Bladder microvascular endothelial cell (primary cell): ENCODE results near the gene LANCL3. TPM values are rescaled to one million over a fixed set of nuclear protein-coding genes. Genes with fewer than 3 reads are reported as not detected.

Experiments used
- total RNA-seq: library from RNA; depleted of rRNA; stranded (reverse); fragments of >200 nt; gene quantifications from 2 replicates; pipeline ENCODE4 v1.2.3, GENCODE V29; 2014

The LANCL3 gene
- total RNA-seq, result 0.16 and 0.25 TPM in 2 replicates

DNA sequence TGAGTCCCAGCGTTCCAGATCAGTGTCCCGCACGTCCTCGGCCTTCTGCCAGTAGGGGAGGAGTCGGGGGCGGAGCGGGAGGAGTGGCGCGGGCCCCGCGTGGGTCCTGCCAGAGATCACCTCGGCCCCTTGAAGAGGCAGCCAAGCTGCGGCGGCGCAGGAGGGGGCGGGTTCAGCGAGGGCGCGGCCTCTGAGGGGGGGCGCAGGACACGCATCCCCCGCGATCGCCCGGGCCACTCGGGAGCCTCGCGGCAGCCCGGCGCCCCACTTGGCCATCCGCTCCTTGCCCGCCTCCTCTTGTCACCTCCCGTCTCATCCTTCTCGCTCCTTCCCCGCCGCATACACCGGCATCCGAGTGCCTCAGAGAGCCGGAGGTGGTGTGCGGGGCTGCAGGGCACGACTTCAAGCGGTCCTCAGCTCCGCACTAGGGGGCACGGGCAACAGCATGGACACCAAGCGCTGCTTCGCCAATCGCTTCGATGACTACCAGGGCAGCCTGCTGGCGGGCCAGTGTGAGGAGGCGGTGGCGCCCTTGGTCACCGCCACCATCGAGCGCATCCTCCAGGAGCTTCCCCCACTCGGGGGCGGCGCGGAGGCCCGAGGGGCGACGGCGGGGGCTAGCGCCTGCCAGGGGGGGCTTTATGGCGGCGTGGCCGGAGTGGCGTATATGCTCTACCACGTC is at the start of gene LANCL3:
Gene LANCL3, plus strand, starts transcription at position 236 of the 682 bp plus-strand sequence. Its CDS starts 210 bp downstream, at position 446.

DNA sequence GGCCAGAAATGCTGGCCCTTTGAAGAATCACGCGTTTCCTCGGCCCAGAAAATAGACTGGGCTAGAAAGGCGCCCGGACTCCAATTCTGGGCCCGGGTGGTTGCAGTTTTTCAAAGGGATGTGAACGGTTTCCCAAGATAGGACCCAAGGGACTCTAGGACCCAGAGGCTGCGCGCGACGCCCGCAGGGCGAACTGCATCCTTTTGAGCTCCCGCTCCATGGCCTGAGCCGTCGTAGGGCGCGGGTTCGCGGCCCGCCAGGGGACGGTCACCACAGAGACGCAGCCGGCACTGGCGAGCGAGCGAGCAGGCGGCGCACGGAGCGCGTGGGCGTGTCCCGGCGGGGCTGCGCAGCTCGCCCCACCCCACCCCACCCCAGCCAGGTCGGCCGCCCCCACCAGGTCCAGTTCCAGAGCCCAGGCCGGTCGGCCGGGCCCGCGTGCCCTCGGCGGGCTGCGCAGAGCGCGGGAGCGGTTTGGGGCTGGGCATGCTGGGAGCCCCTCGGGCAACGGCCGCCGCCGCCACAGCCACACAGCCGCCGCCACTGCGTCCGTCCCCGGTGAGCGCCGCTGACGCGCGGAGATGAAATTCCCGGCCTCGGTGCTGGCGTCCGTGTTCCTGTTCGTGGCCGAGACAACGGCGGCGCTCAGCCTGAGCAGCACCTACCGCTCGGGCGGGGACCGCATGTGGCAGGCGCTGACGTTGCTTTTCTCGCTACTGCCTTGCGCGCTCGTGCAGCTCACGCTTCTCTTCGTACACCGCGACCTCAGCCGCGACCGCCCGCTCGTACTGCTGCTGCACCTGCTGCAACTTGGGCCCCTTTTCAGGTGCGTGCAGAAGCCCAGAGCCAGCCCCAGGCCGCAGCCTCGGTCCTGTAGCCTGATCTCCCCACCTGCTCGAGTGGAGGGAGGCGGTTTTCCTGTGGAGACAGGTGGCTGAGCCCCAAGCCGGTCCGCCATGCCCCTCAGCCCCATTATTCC is 114.2 kb downstream of the LANCL3 start, which contains the start of gene XK:
Gene XK, plus strand, starts transcription at position 411 of the 979 bp plus-strand sequence. Its CDS starts 171 bp downstream, at position 582.

Other genes with a start within 250 kb of the LANCL3 start
- gene PRRG1, start 222.3 kb upstream of the LANCL3 start, total RNA-seq, result 18.8 and 42.5 TPM in 2 replicates
- gene XK, start 114.1 kb downstream of the LANCL3 start, total RNA-seq, result under 0.01 TPM in 2 replicates
- not detected in 2 replicates for gene CYBB, start 208.4 kb downstream of the LANCL3 start, total RNA-seq